ENCODE data around the gene LENG9. TPM values are rescaled to one million over a fixed set of nuclear protein-coding genes. Genes with fewer than 3 reads are reported as not detected.
"Not testable (repeated sequence)": the region's sequence is repeated elsewhere in the genome, so short reads cannot be mapped to it uniquely, and the experiment has no call there.

The LENG9 gene
- total RNA-seq, 2 donors from 2014 or later = 4.4 to 6.0 TPM

- ATAC-seq = no peak
- H3K27ac Mint-ChIP-seq = peak overlapping the region; percentile 100
- H3K4me3 Mint-ChIP-seq = no peak overlapping the region
- no peak for DNase-seq
- H3K36me3 Mint-ChIP-seq (ENCODE audit: low read depth) = peaks cover 11% of the 10 kb centered on the region
- peaks cover 37% of the 10 kb centered on the region for H3K4me1 Mint-ChIP-seq
- no peaks in the 10 kb centered on the region for H3K9me3 ChIP-seq (ENCODE audit: control insufficient read depth, low read length, poor library complexity, severe bottlenecking)
- H3K27me3 Mint-ChIP-seq = no peaks in the 10 kb centered on the region
Observed at GRCh38 chr19:54451997-54452396, 11.6 kb downstream of the LENG9 start.

- no peak for DNase-seq
- no peaks in the 10 kb centered on the region for H3K9me3 ChIP-seq (ENCODE audit: control insufficient read depth, low read length, poor library complexity, severe bottlenecking)
- H3K27ac Mint-ChIP-seq = peak overlapping the region; percentile 100
- H3K36me3 Mint-ChIP-seq (ENCODE audit: low read depth) = peaks cover 11% of the 10 kb centered on the region
- no peak for ATAC-seq
- H3K27me3 Mint-ChIP-seq = no peaks in the 10 kb centered on the region
- H3K4me1 Mint-ChIP-seq = peaks cover 37% of the 10 kb centered on the region
- H3K4me3 Mint-ChIP-seq = peak overlapping the region; percentile 100
Observed at GRCh38 chr19:54451331-54451871, 12.2 kb downstream of the LENG9 start.

GRCh38 chr19:54449701-54450069, 13.9 kb downstream of the LENG9 start:
- Mint-ChIP-seq H3K4me1 (peaks cover 37% of the 10 kb centered on the region), H3K36me3 (ENCODE audit: low read depth) (peaks cover 11% of the 10 kb centered on the region), H3K27ac (peak overlapping the region; percentile 100), H3K4me3 (peak overlapping the region; percentile 100), H3K27me3 (no peaks in the 10 kb centered on the region)
- DNase-seq (no peak), ATAC-seq (no peak)
- no peaks in the 10 kb centered on the region for H3K9me3 ChIP-seq (ENCODE audit: control insufficient read depth, low read length, poor library complexity, severe bottlenecking)

GRCh38 chr19:54448774-54449700, 14.5 kb downstream of the LENG9 start, which contains the start of gene LENG8:
Gene LENG8 (plus strand): TSS chr19:54449199. CDS start chr19:54451345, 2,146 bp downstream.
- no peaks in the 10 kb centered on the region for H3K9me3 ChIP-seq (ENCODE audit: control insufficient read depth, low read length, poor library complexity, severe bottlenecking)
- peaks cover 11% of the 10 kb centered on the region for H3K36me3 Mint-ChIP-seq (ENCODE audit: low read depth)
- no peaks in the 10 kb centered on the region for H3K27me3 Mint-ChIP-seq
- H3K27ac Mint-ChIP-seq = peak within 1 kb of the TSS; percentile 100
- H3K4me3 Mint-ChIP-seq = peak within 1 kb of the TSS; percentile 100
- DNase-seq = peak; percentile 94 to 96 (median 96)
- peaks cover 37% of the 10 kb centered on the region for H3K4me1 Mint-ChIP-seq
- ATAC-seq = peak; percentile 93

GRCh38 chr19:54448040-54448773, 15.4 kb downstream of the LENG9 start:
- no peak for DNase-seq
- H3K9me3 ChIP-seq (ENCODE audit: control insufficient read depth, low read length, poor library complexity, severe bottlenecking) = no peaks in the 10 kb centered on the region
- peaks cover 37% of the 10 kb centered on the region for H3K4me1 Mint-ChIP-seq
- ATAC-seq = peak; percentile 26
- H3K27me3 Mint-ChIP-seq = no peaks in the 10 kb centered on the region
- peak overlapping the region; percentile 100 for H3K4me3 Mint-ChIP-seq
- H3K36me3 Mint-ChIP-seq (ENCODE audit: low read depth) = peaks cover 12% of the 10 kb centered on the region
- peak overlapping the region; percentile 100 for H3K27ac Mint-ChIP-seq

GRCh38 chr19:54446349-54446748, 17.2 kb downstream of the LENG9 start:
- H3K9me3 ChIP-seq (ENCODE audit: control insufficient read depth, low read length, poor library complexity, severe bottlenecking); ATAC-seq; DNase-seq; H3K27me3 Mint-ChIP-seq; H3K27ac Mint-ChIP-seq; H3K4me3 Mint-ChIP-seq: not testable (repeated sequence)
- Mint-ChIP-seq H3K4me1 (peaks cover 33% of the 10 kb centered on the region), H3K36me3 (ENCODE audit: low read depth) (peaks cover 12% of the 10 kb centered on the region)

GRCh38 chr19:54444737-54445136, 18.8 kb downstream of the LENG9 start:
- Mint-ChIP-seq H3K27ac (peak overlapping the region; percentile 11), H3K4me1 (peaks cover 17% of the 10 kb centered on the region), H3K27me3 (no peaks in the 10 kb centered on the region), H3K4me3 (no peak overlapping the region), H3K36me3 (ENCODE audit: low read depth) (peaks cover 9% of the 10 kb centered on the region)
- DNase-seq (no peak), ATAC-seq (no peak)
- H3K9me3 ChIP-seq (ENCODE audit: control insufficient read depth, low read length, poor library complexity, severe bottlenecking) = no peaks in the 10 kb centered on the region

GRCh38 chr19:54440641-54441040, 22.9 kb downstream of the LENG9 start:
- DNase-seq = no peak
- Mint-ChIP-seq H3K36me3 (ENCODE audit: low read depth) (peaks cover 4% of the 10 kb centered on the region), H3K4me1 (peaks cover 4% of the 10 kb centered on the region), H3K4me3 (no peak overlapping the region), H3K27me3 (no peaks in the 10 kb centered on the region), H3K27ac (peak overlapping the region; percentile 24)
- no peak for ATAC-seq
- no peaks in the 10 kb centered on the region for H3K9me3 ChIP-seq (ENCODE audit: control insufficient read depth, low read length, poor library complexity, severe bottlenecking)

GRCh38 chr19:54439174-54439851, 24.3 kb downstream of the LENG9 start:
- DNase-seq (no peak), ATAC-seq (no peak)
- Mint-ChIP-seq H3K4me1 (peaks cover 12% of the 10 kb centered on the region), H3K27ac (peak overlapping the region; percentile 49), H3K27me3 (no peaks in the 10 kb centered on the region), H3K4me3 (no peak overlapping the region), H3K36me3 (ENCODE audit: low read depth) (peaks cover 4% of the 10 kb centered on the region)
- H3K9me3 ChIP-seq (ENCODE audit: control insufficient read depth, low read length, poor library complexity, severe bottlenecking) = no peaks in the 10 kb centered on the region

- no peak for DNase-seq
- no peak for ATAC-seq
- no peaks in the 10 kb centered on the region for H3K27me3 Mint-ChIP-seq
- peaks cover 18% of the 10 kb centered on the region for H3K4me1 Mint-ChIP-seq
- no peak overlapping the region for H3K4me3 Mint-ChIP-seq
- H3K36me3 Mint-ChIP-seq (ENCODE audit: low read depth) = no peaks in the 10 kb centered on the region
- no peaks in the 10 kb centered on the region for H3K9me3 ChIP-seq (ENCODE audit: control insufficient read depth, low read length, poor library complexity, severe bottlenecking)
- peak overlapping the region; percentile 56 for H3K27ac Mint-ChIP-seq
Observed at GRCh38 chr19:54436628-54437252, 26.8 kb downstream of the LENG9 start.

- H3K4me3 Mint-ChIP-seq = no peak overlapping the region
- H3K27me3 Mint-ChIP-seq = no peaks in the 10 kb centered on the region
- H3K27ac Mint-ChIP-seq = peak overlapping the region; percentile 56
- H3K36me3 Mint-ChIP-seq (ENCODE audit: low read depth) = peaks cover under 1% of the 10 kb centered on the region
- no peaks in the 10 kb centered on the region for H3K9me3 ChIP-seq (ENCODE audit: control insufficient read depth, low read length, poor library complexity, severe bottlenecking)
- no peak for DNase-seq
- no peak for ATAC-seq
- peaks cover 21% of the 10 kb centered on the region for H3K4me1 Mint-ChIP-seq
Observed at GRCh38 chr19:54436031-54436523, 27.5 kb downstream of the LENG9 start.

- peaks cover 22% of the 10 kb centered on the region for H3K4me1 Mint-ChIP-seq
- H3K36me3 Mint-ChIP-seq (ENCODE audit: low read depth) = peaks cover 2% of the 10 kb centered on the region
- DNase-seq = no peak
- no peak overlapping the region for H3K4me3 Mint-ChIP-seq
- no peak for ATAC-seq
- no peaks in the 10 kb centered on the region for H3K27me3 Mint-ChIP-seq
- H3K9me3 ChIP-seq (ENCODE audit: control insufficient read depth, low read length, poor library complexity, severe bottlenecking) = no peaks in the 10 kb centered on the region
- H3K27ac Mint-ChIP-seq = no peak overlapping the region
Observed at GRCh38 chr19:54435551-54436016, 28.0 kb downstream of the LENG9 start.

Data from T-helper 17 cell (primary cell).